NK-92 (cell line): Measurements from ENCODE around the gene KMT5B.

Experiments used
- DNase-seq: peaks from one replicate; lab custom pipeline; 2025; ENCODE audit not compliant: unreplicated experiment; lab: John Stamatoyannopoulos, UW

KMT5B gene

DNA sequence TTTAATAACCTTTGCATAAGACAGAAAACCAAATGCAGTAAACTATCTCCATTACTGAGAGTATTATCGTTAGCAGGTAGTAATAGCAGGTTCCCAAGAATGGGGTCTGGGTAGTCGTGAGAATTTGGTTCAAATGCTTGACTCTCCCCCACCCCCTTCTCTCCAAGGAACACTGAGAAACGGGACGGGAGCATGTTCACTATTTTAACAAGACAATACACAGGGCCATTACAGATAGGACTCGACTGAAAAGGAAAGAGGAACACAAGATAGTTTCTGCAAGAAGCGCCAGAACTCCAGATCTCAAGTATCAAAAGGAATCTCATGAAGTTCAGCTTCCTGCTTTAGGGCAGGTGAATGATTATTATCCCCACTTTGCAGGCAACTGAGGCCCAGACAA, 27.0 kb downstream of the KMT5B start:
- DNase-seq, result no peak

DNA sequence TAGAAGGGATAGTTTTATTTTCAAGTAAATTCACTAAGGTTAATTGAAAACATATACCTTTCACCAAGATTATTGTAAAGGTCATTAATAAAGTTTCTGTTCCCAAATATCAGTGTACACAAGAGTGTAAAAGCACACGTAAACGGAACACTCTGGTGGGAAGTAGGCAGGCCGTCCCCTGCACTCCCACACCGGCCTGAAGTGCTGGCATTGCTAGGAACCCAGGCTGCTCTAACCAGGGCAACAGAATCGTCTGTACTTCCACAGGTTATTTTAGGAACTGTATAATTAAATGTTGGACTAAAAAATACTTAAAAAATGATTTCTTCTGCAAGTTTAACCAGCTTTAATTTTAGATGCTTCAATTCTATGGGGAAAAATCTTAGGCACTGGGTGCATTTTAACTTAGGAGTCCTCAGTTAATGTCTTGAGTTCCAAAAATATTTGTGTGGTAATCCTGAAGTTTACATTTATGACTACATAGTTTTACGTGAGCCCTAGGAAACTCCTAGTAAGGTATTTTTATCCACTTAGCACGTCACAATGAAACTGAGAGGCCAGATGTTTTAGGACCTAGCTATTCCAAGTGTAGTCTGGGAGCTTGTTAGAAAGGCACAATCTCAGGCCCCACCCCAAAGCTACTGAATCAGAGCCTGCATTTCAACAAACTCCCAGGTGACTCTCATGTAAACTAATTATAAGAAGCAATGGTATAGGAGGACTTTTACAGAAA, 31.2 kb downstream of the KMT5B start:
- no peak for DNase-seq

DNA sequence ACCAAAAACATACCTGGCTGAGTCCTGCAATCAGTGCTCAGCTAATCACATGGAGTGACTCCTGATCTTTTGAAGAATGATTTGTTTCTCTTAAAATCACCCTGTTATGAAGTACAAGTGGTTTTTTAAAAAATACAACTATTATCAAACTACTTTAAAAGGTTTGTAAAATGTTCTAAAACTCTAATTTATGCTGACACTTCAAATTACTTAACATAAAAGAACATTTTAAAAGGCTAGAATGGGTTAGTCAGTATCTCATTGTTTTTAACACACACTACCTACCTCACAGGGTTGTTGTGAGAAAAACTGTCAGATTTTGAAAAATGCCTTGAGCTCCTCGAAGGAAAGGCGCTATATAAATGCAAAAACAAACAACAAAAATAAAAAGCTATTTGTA, 33.2 kb downstream of the KMT5B start:
- DNase-seq, result no peak

DNA sequence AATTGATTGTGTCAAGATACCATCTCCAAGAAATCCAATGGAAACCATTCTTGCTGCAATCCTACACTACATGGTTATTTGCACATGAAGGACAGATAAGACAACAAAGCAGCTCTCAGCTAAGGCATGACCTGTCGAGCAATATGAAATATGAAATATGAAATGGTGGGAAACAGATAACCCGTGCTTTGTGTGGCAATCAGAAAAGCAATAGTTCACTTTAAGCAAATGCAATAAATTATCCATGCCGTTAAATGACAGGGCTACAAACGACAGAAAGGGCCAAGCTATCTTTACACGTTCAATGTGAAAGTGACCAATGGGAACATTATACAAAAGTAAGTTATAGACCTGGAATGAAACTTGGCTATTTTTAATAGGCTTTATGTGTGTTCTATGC, 35.2 kb downstream of the KMT5B start:
- no peak for DNase-seq

DNA sequence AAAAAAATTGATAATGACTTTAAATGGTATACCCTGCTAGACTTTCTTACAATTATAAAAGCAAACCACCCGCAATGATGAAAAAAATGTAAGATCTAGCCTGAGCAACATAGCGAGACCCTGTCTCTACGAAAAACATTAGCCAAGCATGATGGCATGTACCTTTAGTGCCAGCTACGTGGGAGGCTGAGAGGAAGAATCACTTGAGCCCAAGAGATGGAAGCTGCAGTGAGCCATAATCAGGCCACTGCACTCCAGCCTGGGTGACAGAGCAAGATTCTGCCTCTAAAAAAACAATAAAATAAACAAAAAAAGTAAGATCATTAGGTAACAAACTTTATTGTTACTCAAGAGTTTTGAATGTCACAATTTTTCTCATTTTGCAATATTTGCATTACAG, 39.2 kb downstream of the KMT5B start:
- DNase-seq, result no peak

DNA sequence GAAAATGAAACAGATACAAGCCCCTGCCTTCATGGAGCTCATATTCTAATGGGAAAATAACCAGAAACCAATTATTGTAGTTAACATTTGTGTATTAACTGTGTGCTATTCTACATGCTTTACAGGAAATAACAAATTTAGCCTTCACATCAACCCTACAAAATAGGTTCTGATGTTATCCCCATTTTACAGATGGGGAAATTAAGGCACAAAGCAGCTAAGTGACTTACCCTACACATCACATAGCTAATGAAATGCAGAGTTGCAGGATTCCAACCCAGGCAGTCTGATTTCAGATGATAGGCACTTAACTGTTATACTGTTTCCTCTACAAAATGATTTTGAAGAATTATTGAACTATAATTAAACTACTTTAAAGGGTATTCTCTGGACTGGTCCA, 43.7 kb downstream of the KMT5B start:
- DNase-seq, result no peak

DNA sequence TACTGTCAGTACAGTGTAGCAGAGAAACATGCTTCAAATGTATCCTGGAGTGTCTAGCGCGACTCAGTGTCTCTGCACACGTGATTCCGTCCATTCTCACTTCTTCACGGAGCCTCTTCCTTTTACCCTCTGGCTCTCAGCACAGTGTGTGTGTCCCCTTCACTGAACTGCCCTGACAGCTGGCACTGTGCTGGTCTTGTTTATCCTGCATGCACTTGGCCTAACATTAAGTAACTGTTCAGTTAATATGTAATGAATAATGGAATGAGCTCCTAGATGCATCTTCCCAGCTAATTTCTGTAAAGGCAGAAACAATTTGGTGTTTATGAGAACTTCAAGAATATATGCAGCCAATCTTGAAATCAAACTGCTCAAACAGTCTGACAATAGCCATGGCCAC, 44.4 kb downstream of the KMT5B start:
- DNase-seq, result no peak

DNA sequence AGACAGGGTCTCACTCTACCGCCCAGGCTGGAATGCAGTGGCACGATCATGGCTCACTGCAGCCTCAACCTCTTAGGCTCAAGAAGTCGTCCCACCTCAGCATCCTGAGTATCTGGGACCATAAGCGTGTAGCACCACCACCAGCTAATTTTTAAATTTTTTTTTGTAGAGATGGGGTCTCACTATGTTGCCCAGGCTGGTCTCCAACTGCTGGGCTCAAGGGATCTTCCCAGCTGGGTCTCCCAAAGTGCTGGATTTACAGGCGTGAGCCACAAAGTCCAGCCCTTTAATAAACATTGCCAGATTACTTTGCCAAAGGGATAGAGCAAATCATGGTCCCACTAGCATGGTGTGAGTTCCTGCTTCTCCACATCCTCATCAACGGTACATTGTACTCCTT, 45.6 kb downstream of the KMT5B start:
- no peak for DNase-seq

DNA sequence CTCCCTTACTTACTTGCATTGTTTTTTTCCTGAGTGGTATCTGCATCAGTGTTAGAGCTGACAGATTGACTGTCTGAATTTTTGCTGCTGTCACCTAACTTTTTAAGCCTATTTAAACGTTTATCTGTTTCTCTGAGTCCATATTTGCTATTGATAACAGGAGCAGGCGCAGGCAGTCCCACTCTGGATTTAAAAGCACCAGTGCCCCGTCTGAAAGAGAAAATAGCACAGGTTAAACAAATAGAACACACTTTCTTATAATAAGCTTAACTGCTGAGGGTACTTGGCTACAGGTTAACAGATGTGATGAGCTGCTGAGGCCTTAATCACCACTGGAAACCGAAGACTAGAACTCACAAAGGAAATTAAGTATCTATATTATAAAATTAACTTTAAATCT, 46.1 kb downstream of the KMT5B start:
- no peak for DNase-seq

DNA sequence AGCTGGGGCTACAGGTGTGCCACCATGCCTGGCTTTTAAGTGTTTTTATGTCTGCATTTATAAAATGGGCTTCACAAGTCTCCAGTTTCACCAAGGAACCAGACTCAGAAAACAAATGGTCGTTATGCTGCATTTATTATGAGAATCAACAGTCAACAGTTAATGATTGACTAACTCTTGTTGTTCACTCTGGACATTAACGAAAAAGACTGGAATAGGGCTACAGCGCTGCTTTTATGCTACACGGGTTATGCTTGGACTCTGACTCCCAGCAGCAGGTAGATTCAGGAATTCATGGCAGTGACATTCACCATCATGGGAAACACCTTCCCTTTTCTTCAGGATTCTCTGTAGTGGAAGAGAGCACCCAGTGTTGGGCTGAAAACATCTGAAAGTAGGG, 47.5 kb downstream of the KMT5B start:
- no peak for DNase-seq

DNA sequence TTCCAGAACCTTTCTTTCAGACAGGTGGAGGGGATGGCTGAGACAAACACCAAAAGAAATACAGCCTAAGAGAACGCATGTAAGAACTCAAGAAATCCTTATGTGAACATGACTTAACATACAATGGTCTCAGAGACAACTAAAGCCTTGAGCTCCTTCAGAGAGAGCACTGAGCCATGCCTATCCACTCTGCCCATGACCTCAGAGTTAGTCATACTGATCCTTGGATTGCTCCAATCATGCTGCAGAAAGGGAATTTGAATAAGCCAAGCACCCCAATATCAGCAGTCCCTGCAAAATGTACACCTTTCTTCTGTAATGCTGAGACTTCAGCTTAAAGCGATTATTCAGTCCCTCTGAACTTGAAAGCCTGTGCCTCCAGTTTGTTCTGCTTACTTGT, 48.7 kb downstream of the KMT5B start:
- no peak for DNase-seq

DNA sequence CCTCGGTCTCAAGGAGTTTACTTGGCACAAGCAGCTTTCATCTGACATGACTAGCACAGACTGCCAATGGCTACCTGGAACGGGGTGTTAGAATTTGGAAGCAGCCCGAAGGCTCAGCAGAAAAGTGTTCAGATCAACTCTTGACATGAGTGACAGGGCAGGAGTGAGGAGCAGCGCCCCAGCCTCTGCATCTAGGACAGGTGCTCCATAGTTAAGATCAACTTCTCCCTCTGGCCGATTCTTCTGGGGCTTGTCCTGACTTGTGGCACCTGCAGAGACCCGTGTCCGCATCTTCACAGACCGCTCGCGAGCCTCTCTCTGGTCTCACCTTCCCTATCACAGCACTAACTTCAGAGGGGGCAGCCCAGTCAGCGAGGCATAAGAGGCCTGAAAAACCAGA, 49.4 kb downstream of the KMT5B start:
- no peak for DNase-seq

DNA sequence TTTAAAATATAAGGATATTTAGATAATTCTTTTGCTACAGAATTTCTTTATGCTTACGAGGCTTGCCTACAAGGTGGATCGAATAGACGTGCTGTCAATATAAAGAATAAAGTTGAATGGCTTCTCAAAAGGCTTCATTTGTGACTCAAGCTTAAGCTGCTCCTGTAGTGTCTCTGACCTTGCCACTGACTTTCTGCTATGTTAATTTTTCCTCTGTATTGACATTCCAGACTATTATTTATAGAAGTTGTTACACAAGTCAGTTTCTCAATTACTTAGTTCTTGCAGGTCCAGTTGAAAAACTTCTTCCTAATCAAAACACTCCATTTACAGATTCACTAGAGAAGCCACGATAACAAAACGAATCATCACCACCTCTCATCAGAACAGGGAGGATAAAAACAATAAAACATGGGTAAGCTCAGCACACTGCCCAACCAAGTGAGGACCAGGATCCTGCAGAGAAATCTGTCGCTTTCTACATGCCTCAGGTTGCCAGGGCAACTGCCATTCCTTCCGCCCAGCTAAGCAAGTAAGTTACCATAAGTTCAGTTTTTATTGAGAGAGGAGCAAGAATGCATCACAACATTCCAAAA, 52.9 kb downstream of the KMT5B start:
- no peak for DNase-seq

DNA sequence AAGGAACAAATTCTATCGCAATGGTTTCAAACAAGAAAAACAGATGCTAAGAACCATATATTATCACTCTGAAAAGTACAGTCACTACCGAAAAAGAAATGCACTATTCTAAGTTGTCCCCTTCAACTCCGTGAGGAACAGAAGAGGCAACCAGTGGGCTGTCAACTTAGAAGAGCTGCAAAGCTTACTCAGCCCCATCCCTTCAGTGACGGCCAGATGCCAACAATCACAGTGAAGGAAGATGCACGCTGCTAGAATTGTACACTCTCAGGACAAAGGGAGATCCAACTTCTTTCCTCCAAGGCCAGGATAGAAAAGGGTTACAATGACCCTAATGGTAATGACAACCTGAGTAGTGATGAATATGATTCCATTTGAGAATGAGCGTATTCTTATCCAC, 53.4 kb downstream of the KMT5B start:
- no peak for DNase-seq

DNA sequence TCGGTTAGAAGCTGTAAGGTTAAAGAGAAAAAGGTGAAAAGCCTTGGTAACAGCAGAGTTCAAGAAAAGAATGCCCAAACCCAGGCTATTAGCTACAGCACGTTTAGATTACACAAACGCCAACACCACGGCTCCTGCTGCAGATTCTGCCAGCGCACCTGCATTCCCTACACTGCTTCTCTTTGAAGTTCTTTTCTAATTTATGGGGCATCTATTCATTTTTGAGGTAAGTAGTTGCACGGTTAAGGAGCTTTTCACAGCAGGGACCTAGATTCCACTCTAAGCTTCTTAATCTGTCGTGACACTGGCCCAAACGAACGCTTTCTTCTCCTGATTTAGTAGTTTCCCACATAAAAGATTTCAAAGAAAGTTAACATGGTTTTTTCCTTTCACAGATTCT, 53.9 kb downstream of the KMT5B start:
- DNase-seq, result no peak

DNA sequence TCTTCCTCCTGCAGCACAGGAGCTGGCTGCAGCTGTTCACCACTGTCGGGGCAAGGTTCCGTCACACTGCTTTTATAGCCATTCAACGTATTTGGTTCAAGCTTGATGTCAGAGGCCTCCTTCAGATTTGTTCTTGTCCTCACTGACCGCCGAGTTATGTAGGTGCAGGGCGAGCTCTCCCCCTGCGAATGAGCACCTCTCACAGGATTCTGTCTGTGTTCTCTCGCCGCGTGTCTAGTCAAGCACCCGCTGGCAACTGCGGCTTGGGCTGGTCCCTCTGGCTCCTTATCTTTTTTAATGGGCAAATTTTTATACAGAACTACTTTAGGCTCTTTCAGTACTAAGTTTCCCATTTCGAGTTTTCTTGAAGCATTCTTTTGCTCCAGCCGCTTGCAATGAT, 54.5 kb downstream of the KMT5B start:
- DNase-seq, result no peak

DNA sequence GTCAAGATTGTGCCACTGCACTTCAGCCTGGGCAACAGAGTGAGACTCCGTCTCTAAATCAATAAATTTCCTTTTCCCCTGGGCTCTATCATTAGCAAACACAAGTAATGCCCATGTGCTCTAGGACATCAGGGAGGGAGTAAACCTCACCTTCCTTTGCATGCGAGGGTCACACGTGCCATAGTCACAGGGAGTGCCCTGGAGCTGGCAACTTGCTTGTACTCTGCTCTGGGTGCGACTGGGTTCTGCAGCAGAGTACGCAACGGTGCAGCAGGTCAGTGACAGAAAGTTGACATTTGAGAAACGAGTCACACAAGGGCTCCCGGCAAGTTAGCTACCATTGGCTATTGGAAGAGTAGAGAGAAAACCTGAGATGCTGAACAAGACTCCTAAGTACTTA, 59.4 kb downstream of the KMT5B start:
- no peak for DNase-seq

DNA sequence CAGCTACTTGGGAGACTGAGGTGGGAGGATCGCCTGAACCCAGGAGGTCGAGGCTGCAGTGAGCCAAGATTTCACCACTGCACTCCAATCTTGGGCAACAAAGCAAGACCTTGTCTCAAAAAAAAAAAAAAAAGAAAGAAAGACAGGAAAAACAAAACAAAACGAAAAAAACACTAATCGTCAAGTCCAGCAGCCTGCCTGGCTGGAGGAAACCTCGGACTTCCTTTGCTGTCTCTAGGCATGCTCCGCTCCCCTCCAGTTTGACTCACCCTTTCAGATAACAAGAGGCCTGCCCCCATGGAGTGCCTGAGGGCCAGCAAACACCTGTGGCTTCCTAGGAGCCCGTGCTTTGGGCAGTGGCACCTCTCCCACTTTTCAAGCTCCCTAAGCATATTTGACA, 63.1 kb downstream of the KMT5B start:
- DNase-seq, result no peak

DNA sequence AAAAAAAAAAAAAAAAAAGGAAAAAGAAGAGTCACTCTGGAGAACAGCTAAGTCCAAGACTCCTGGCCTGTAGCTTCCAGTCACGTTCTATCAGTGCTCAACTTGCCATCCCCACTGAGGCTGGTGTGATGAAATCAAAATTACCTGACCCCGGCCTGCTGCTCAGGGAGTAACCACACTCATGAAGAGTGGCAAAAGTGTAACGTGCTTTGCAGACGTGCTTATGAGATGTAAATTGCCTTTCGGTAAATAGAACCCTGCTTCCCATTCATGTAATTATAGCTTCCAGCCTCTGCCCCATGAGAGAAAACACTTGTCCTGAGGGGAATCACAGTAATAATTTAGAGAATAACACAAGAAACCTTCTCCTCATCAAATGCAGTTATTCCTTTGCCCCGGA, 63.7 kb downstream of the KMT5B start:
- DNase-seq, result no peak

DNA sequence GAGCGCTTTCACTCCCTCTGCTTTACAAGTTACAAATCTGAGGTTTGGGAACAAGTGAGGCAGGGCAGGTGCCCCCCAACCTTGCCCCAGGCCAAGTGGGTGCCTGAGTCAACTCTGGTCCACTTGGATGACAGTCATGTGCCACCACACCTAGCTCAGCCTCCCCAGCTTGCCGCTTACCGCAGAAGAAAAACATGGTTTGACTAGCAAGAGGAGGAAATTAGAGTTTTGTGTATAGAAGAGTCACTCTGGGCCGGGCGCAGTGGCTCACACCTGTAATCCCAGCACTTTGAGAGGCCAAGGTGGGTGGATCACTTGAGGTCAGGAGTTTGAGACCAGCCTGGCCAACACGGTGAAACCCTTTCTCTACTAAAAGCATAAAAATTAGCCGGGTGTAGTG, 64.2 kb downstream of the KMT5B start:
- DNase-seq, result no peak

DNA sequence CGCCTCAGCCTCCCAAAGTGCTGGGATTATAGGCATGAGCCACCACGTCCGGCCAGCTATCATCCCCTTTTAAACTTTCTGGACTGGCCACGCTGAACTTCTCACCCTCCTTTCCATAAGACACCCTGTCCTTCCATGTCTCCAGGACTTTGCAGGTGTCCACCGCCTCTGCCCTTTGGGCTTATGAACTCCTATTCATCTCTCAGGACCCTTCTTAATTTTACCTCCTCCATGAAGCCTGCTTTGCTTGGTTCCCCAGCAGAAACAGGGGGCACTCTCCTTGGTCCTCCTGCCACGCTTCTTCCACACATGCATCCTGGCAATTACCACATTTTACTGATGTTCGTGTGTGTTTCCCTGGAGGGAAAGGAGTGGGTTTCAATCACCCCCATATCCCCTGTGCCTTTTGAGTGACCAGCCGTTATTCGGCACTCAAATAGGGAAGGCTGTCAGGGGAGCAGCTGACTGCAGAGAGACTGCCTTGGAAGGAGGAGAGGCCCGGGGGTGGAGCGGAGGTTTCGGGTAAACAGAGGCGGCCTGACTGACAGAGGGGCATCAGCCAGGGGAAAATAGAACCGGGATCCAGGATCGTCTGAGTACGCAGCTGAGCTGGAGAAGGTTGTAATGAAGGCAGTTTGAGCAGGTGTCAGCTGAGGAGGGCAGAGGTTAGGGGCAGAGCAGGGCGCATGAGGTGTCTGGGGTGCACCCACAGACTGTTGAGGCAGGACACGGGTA, 64.9 kb downstream of the KMT5B start:
- no peak for DNase-seq

DNA sequence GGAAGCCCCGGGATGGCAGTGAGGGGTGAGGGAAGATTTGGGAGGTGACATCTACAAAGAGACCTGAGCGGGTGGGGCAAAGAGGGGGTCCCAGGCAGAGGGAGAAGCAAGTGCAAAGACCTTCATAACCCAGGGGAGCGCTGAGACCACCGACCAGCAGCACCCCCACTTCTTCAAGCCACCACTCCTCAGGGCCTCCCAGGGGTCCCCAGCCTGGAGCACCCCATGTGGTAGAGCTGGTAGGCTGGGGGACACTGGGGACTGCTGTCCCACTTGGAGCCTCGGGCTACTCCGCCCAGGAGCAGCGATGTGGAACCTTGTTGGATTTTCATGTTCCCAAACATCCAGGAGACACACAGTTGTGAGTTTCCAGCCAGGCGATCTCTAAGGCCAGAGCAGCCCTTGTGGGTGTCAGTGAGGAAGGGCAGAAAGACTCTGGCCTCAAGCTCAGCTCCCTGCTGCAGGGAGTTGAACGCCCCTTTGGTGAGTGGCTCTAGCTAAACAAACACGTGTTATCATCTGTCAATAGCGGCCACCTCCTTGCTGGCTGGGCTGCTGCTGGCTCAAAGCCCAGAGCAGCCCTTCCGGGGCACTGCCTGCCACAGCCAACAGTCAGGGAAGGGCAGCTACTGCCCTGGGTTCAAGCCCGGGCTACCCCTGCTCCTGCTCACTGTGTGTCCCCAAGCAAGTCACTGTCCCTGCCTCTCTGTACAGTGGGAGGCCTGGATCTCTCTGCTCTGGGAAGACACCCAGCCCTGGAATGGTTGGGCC, 66.2 kb downstream of the KMT5B start:
- no peak for DNase-seq
